ENCODE results near the gene MAPK11. TPM values are rescaled to one million over a fixed set of nuclear protein-coding genes. Genes with fewer than 3 reads are reported as not detected.

The MAPK11 gene
- total and polyA plus RNA-seq, 2 donors from 2014 or later, result 11.4 to 18.3 TPM

GRCh38 chr22:50277761-50278160 lies 7.6 kb upstream of the MAPK11 start:
- H3K4me1 ChIP-seq (ENCODE audit: control insufficient read depth in 2 of 3, insufficient read depth in 2 of 3, low read depth in 1 of 3, low read length in 3 of 3), result peaks cover 0 to 4% (median 3%) of the 10 kb centered on the region in 3 donors
- no peak overlapping the region for H3K4me3 ChIP-seq (ENCODE audit: low read length in 3 of 3)
- no peak for TF ChIP-seq CTCF (IDR thresholded peaks at IDR 0.05; ENCODE audit: borderline replicate concordance, extremely low read depth, insufficient read depth)
- H3K27ac ChIP-seq (ENCODE audit: low read depth in 2 of 2, low read length in 2 of 2), result no peak overlapping the region
- H3K27me3 ChIP-seq (ENCODE audit: control insufficient read depth, insufficient read depth, low read length), result no peaks in the 10 kb centered on the region
- peaks cover 0 to 56% (median 19%) of the 10 kb centered on the region in 3 donors for H3K36me3 ChIP-seq (ENCODE audit: control insufficient read depth in 2 of 3, insufficient read depth in 3 of 3, low read length in 3 of 3)
- H3K9me3 ChIP-seq (ENCODE audit: control insufficient read depth in 2 of 3, insufficient read depth in 1 of 3, low read length in 3 of 3), result no peaks in the 10 kb centered on the region
- no peak overlapping the region for H3K9ac ChIP-seq (ENCODE audit: low read length in 3 of 3)
- no peak for FAIRE-seq
- intact Hi-C loops (cut with DNase I), result no loop called here
- DNase-seq, result no peak

- H3K9me3 ChIP-seq (ENCODE audit: control insufficient read depth in 2 of 3, insufficient read depth in 1 of 3, low read length in 3 of 3), result no peaks in the 10 kb centered on the region
- peaks cover 0 to 44% (median 15%) of the 10 kb centered on the region in 3 donors for H3K36me3 ChIP-seq (ENCODE audit: control insufficient read depth in 2 of 3, insufficient read depth in 3 of 3, low read length in 3 of 3)
- no peak overlapping the region for H3K4me3 ChIP-seq (ENCODE audit: low read length in 3 of 3)
- H3K9ac ChIP-seq (ENCODE audit: low read length in 3 of 3), result no peak overlapping the region
- no peak for FAIRE-seq
- no peak overlapping the region for H3K27ac ChIP-seq (ENCODE audit: low read depth in 2 of 2, low read length in 2 of 2)
- intact Hi-C loops (cut with DNase I), result no loop called here
- H3K27me3 ChIP-seq (ENCODE audit: control insufficient read depth, insufficient read depth, low read length), result no peaks in the 10 kb centered on the region
- TF ChIP-seq CTCF (IDR thresholded peaks at IDR 0.05; ENCODE audit: borderline replicate concordance, extremely low read depth, insufficient read depth), result peak; percentile 62
- peak in 3 of 5 donors; percentile 50 to 91 (median 53) for DNase-seq
- peaks cover 0 to 7% (median 3%) of the 10 kb centered on the region in 3 donors for H3K4me1 ChIP-seq (ENCODE audit: control insufficient read depth in 2 of 3, insufficient read depth in 2 of 3, low read depth in 1 of 3, low read length in 3 of 3)
Measured at GRCh38 chr22:50276143-50276542, 6.0 kb upstream of the MAPK11 start.

GRCh38 chr22:50275181-50276055 lies 5.2 kb upstream of the MAPK11 start:
- FAIRE-seq (no peak), DNase-seq (no peak)
- peaks cover 0 to 14% (median 3%) of the 10 kb centered on the region in 3 donors for H3K4me1 ChIP-seq (ENCODE audit: control insufficient read depth in 2 of 3, insufficient read depth in 2 of 3, low read depth in 1 of 3, low read length in 3 of 3)
- intact Hi-C loops (cut with DNase I), result no loop called here
- TF ChIP-seq CTCF (IDR thresholded peaks at IDR 0.05; ENCODE audit: borderline replicate concordance, extremely low read depth, insufficient read depth), result no peak
- no peak overlapping the region for H3K9ac ChIP-seq (ENCODE audit: low read length in 3 of 3)
- H3K27me3 ChIP-seq (ENCODE audit: control insufficient read depth, insufficient read depth, low read length), result no peaks in the 10 kb centered on the region
- no peaks in the 10 kb centered on the region for H3K9me3 ChIP-seq (ENCODE audit: control insufficient read depth in 2 of 3, insufficient read depth in 1 of 3, low read length in 3 of 3)
- H3K27ac ChIP-seq (ENCODE audit: low read depth in 2 of 2, low read length in 2 of 2), result no peak overlapping the region
- peaks cover 0 to 40% (median 12%) of the 10 kb centered on the region in 3 donors for H3K36me3 ChIP-seq (ENCODE audit: control insufficient read depth in 2 of 3, insufficient read depth in 3 of 3, low read length in 3 of 3)
- H3K4me3 ChIP-seq (ENCODE audit: low read length in 3 of 3), result no peak overlapping the region

Measured in kidney (tissue), 14 donors.